ENCODE measurements around the gene MRNIP. TPM values are rescaled to one million over a fixed set of nuclear protein-coding genes. Genes with fewer than 3 reads are reported as not detected.
A peak's percentile ranks its signal among the peaks of the same experiment; 100 is the strongest.
"Not testable (repeated sequence)": the region's sequence is repeated elsewhere in the genome, so short reads cannot be mapped to it uniquely, and the experiment has no call there.

MRNIP gene
- total RNA-seq, 1 donor from 2014 or later, result 14.8 TPM

- ATAC-seq, result no peak
- intact Hi-C loops (cut with micrococcal nuclease), result no loop called here
- DNase-seq, result peak; percentile 8
These were observed 1.7 kb upstream of the MRNIP start for GRCh38 chr5:179860301-179860700.

- intact Hi-C loops (cut with micrococcal nuclease), result no loop called here
- DNase-seq (peak; percentile 46), ATAC-seq (peak; percentile 58)
These were observed 404 bp downstream of the MRNIP start for GRCh38 chr5:179858241-179858585.

GRCh38 chr5:179854356-179854755 lies 4.3 kb downstream of the MRNIP start:
- peak; percentile 3 for DNase-seq
- intact Hi-C loops (cut with micrococcal nuclease), result no loop called here
- ATAC-seq, result no peak

- DNase-seq (peak; percentile 5), ATAC-seq (no peak)
- intact Hi-C loops (cut with micrococcal nuclease), result no loop called here
These were observed 5.5 kb downstream of the MRNIP start for GRCh38 chr5:179852993-179853547.

GRCh38 chr5:179841621-179842020 lies 17.0 kb downstream of the MRNIP start:
- ATAC-seq (no peak), DNase-seq (peak; percentile 18)
- intact Hi-C loops (cut with micrococcal nuclease), result no loop called here

GRCh38 chr5:179840766-179841165 lies 17.9 kb downstream of the MRNIP start:
- DNase-seq (peak; percentile 23), ATAC-seq (no peak)
- intact Hi-C loops (cut with micrococcal nuclease), result no loop called here

- ATAC-seq (no peak), DNase-seq (peak; percentile 23)
- intact Hi-C loops (cut with micrococcal nuclease), result no loop called here
These were observed 18.3 kb downstream of the MRNIP start for GRCh38 chr5:179840321-179840720.

- intact Hi-C loops (cut with micrococcal nuclease), result no loop called here
- DNase-seq, result peak; percentile 63
- peak; percentile 71 for ATAC-seq
These were observed 19.0 kb downstream of the MRNIP start for GRCh38 chr5:179839328-179840256.

GRCh38 chr5:179837076-179838011 lies 21.3 kb downstream of the MRNIP start:
- peak; percentile 13 for ATAC-seq
- intact Hi-C loops (cut with micrococcal nuclease), result no loop called here
- DNase-seq, result no peak

GRCh38 chr5:179836225-179837019 lies 22.2 kb downstream of the MRNIP start:
- intact Hi-C loops (cut with micrococcal nuclease), result no loop called here
- ATAC-seq (peak; percentile 16), DNase-seq (peak; percentile 41)

GRCh38 chr5:179834871-179835270 lies 23.7 kb downstream of the MRNIP start:
- ATAC-seq; intact Hi-C loops (cut with micrococcal nuclease); DNase-seq: not testable (repeated sequence)

GRCh38 chr5:179834120-179834519 lies 24.5 kb downstream of the MRNIP start:
- ATAC-seq, result no peak
- DNase-seq, result no peak

GRCh38 chr5:179833709-179834070 lies 24.9 kb downstream of the MRNIP start:
- intact Hi-C loops (cut with micrococcal nuclease), result no loop called here
- ATAC-seq (no peak), DNase-seq (no peak)

More at GRCh38 chr5:179834120-179834519, 24.5 kb downstream of the MRNIP start:
- intact Hi-C loops (cut with micrococcal nuclease), result no loop called here

- intact Hi-C loops (cut with micrococcal nuclease), result no loop called here
- peak; percentile 30 for DNase-seq
- no peak for ATAC-seq
These were observed 25.4 kb downstream of the MRNIP start for GRCh38 chr5:179833056-179833708.

- intact Hi-C loops (cut with micrococcal nuclease), result no loop called here
- ATAC-seq (no peak), DNase-seq (no peak)
These were observed 26.4 kb downstream of the MRNIP start for GRCh38 chr5:179832039-179832745.

GRCh38 chr5:179830818-179831468 lies 27.7 kb downstream of the MRNIP start:
- DNase-seq (no peak), ATAC-seq (no peak)
- intact Hi-C loops (cut with micrococcal nuclease), result no loop called here

- intact Hi-C loops (cut with micrococcal nuclease), result no loop called here
- DNase-seq (peak; percentile 1), ATAC-seq (no peak)
These were observed 28.7 kb downstream of the MRNIP start for GRCh38 chr5:179829732-179830435.
